HepG2 (cell line): Measurements from ENCODE around the gene ARFGAP2. TPM values are rescaled to one million over a fixed set of nuclear protein-coding genes. Genes with fewer than 3 reads are reported as not detected.

Experiments used
- ASH2L ChIP-seq: fragments of 300-600, 200-600 bp; sonication (generic); IDR thresholded peaks from 2 replicates; pipeline ENCODE4 v1.7.0; 2017; ENCODE audit warnings: low read depth, mild to moderate bottlenecking, moderate library complexity, mixed read lengths, low read length; ENCODE audit not compliant: insufficient read length
- CTCF ChIP-seq: sonication (generic); formaldehyde crosslinking; IDR thresholded peaks from 2 replicates; pipeline ENCODE4 v1.5.0; 2020; ENCODE audit warnings: mild to moderate bottlenecking, missing genetic modification reagents, moderate library complexity
- JARID2 ChIP-seq: sonication (generic); formaldehyde crosslinking; IDR thresholded peaks from 2 replicates; pipeline ENCODE4 v1.8.1; 2023; ENCODE audit warnings: missing genetic modification reagents, inconsistent platforms; ENCODE audit not compliant: insufficient replicate concordance
- MLXIP ChIP-seq: sonication (generic); formaldehyde crosslinking; IDR thresholded peaks from 2 replicates; pipeline ENCODE4 v1.9.0; 2021; ENCODE audit warnings: missing genetic modification reagents, borderline replicate concordance
- POLR2A ChIP-seq, 2 experiments: IDR thresholded peaks; 2 replicates each; pipeline ENCODE4 v1.6.1; 2011; ENCODE audit warnings: low read depth in 2 of 2, low read length in 2 of 2, mild to moderate bottlenecking in 1 of 2, moderate library complexity in 1 of 2; ENCODE audit not compliant: insufficient read depth in 1 of 2
- POLR2G ChIP-seq: fragments of 200-400 bp; formaldehyde crosslinking; IDR thresholded peaks from 2 replicates; pipeline ENCODE4 v1.6.1; 2018; ENCODE audit warnings: mild to moderate bottlenecking, low read depth, low read length, moderate library complexity
- RAD51 ChIP-seq: fragments of 450-650 bp; IDR thresholded peaks from 2 replicates; pipeline ENCODE4 v1.6.1; 2016; ENCODE audit warnings: borderline replicate concordance
- RFX1 ChIP-seq: fragments of 450-650 bp; IDR thresholded peaks from 2 replicates; pipeline ENCODE4 v1.6.1; 2017
- RNF2 ChIP-seq: fragments of 450-650 bp; conservative IDR thresholded peaks from 2 replicates; pipeline ENCODE4 v1.6.1; 2016; ENCODE audit warnings: low read depth
- SNAI1 ChIP-seq: sonication (generic); formaldehyde crosslinking; IDR thresholded peaks from 2 replicates; pipeline ENCODE4 v1.5.0; 2020; ENCODE audit warnings: mild to moderate bottlenecking, missing genetic modification reagents, borderline replicate concordance
- YEATS2 ChIP-seq: sonication (generic); formaldehyde crosslinking; IDR thresholded peaks from 2 replicates; pipeline ENCODE4 v1.4.0; 2020; ENCODE audit warnings: missing genetic modification reagents, borderline replicate concordance
- ZBTB37 ChIP-seq: sonication (generic); formaldehyde crosslinking; IDR thresholded peaks from 2 replicates; pipeline ENCODE4 v1.4.0; 2020; ENCODE audit warnings: mild to moderate bottlenecking, missing genetic modification reagents
- ZMYM4 ChIP-seq: sonication (generic); formaldehyde crosslinking; IDR thresholded peaks from 2 replicates; pipeline ENCODE4 v1.8.1; 2023; ENCODE audit warnings: mild to moderate bottlenecking, missing genetic modification reagents
- ZNF12 ChIP-seq: sonication (generic); formaldehyde crosslinking; IDR thresholded peaks from 2 replicates; pipeline ENCODE4 v1.5.0; 2020; ENCODE audit warnings: missing genetic modification reagents
- polyA plus RNA-seq, 8 experiments: library from polyadenylated mRNA; depleted of rRNA in 3 of 8; stranded (reverse) in 7 of 8; unstranded in 1 of 8; fragments of >200 nt; fragmentation: Illumina TruSeq in 4 of 8; extraction: Trizol in 4 of 8; gene quantifications; 2 replicates each; pipeline versions ENCODE4 v1.2.1 to v1.2.3, GENCODE V29; 2011 to 2016; ENCODE audit warnings: low read depth in 4 of 8, missing spikeins in 1 of 8, mixed read lengths in 1 of 8; ENCODE audit not compliant: insufficient read depth in 1 of 8
- total RNA-seq, 5 experiments: library from RNA; depleted of rRNA; stranded (reverse); fragments of >200 nt; fragmentation: Illumina TruSeq; extraction: Trizol; gene quantifications; 2 replicates each; pipeline ENCODE4 v1.2.3, GENCODE V29; 2016; ENCODE audit warnings: low read depth in 1 of 5
- TF ChIP-seq, protein P1 (sequence below): sonication (generic); formaldehyde crosslinking; IDR thresholded peaks from 2 replicates; pipeline ENCODE4 v1.9.0; 2022; ENCODE audit warnings: missing genetic modification reagents, mild to moderate bottlenecking, borderline replicate concordance
- TF ChIP-seq, protein P2 (sequence below): sonication (generic); formaldehyde crosslinking; IDR thresholded peaks from 2 replicates; pipeline ENCODE4 v1.5.0; 2020; ENCODE audit warnings: mild to moderate bottlenecking, missing genetic modification reagents
- TF ChIP-seq, protein P3 (sequence below): sonication (generic); formaldehyde crosslinking; IDR thresholded peaks from 2 replicates; pipeline ENCODE4 v1.5.1; 2020; ENCODE audit warnings: missing genetic modification reagents, mild to moderate bottlenecking, borderline replicate concordance

ARFGAP2 gene
- total and polyA plus RNA-seq, 2 of the 13 experiments (the other 11 are each of a cell fraction or from before 2014, with no cell fraction given): 32.3 to 75.3 TPM

DNA sequence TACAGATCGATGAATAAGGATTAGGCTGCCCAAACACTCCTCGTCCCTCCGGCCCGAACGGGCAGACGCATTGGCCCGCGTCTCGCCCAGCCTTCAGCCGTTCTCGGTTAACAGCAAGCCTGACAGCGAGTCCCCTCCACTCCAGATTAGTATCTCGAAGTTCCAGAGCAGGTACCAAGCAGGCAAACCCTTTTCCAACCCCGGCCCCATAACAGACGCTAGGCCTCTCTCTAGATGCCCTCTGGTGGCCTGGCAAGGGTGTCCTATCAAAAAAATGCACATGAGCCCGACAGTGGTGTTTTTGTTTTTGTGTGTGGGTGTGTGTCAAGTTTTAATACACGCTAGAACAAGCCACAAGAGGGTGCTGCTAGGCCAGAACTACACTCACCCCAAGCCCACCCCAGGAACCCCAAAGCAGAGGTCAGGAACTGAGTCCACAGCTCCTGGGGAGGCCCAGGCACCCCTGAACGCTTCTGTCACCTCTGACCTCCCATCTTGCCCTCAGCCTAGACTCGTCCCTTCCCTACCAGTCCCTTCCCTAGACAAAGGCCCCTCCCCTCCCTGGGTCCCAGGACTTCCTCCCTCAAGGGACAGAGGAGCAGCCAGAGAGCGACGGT, 658 bp upstream of the ARFGAP2 start (continued):
- TF ChIP-seq, protein P1, sequence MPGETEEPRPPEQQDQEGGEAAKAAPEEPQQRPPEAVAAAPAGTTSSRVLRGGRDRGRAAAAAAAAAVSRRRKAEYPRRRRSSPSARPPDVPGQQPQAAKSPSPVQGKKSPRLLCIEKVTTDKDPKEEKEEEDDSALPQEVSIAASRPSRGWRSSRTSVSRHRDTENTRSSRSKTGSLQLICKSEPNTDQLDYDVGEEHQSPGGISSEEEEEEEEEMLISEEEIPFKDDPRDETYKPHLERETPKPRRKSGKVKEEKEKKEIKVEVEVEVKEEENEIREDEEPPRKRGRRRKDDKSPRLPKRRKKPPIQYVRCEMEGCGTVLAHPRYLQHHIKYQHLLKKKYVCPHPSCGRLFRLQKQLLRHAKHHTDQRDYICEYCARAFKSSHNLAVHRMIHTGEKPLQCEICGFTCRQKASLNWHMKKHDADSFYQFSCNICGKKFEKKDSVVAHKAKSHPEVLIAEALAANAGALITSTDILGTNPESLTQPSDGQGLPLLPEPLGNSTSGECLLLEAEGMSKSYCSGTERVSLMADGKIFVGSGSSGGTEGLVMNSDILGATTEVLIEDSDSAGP: no peak; the same call in 1 of the 2 replicates
- TF ChIP-seq RFX1 (no peak), YEATS2 (CRISPR knock-in tag) (no peak), RNF2 (no peak), ASH2L (peak; percentile 81), ZNF12 (CRISPR knock-in tag) (0 out of 2 replicates have a peak, but pooled peaks have one; percentile 23), MLXIP (CRISPR knock-in tag) (no peak), POLR2G (no peak), CTCF (CRISPR knock-in tag) (peak; percentile 70), SNAI1 (CRISPR knock-in tag) (no peak), JARID2 (CRISPR knock-in tag) (no peak), RAD51 (no peak), ZBTB37 (CRISPR knock-in tag) (no peak), ZMYM4 (peak; percentile 1; the same call in 1 of the 2 replicates), POLR2A (IDR thresholded peaks at IDR 0.05; ENCODE audit: insufficient read depth in 1 of 2, low read depth in 2 of 2, low read length in 2 of 2) (no peak)
- TF ChIP-seq, protein P2, sequence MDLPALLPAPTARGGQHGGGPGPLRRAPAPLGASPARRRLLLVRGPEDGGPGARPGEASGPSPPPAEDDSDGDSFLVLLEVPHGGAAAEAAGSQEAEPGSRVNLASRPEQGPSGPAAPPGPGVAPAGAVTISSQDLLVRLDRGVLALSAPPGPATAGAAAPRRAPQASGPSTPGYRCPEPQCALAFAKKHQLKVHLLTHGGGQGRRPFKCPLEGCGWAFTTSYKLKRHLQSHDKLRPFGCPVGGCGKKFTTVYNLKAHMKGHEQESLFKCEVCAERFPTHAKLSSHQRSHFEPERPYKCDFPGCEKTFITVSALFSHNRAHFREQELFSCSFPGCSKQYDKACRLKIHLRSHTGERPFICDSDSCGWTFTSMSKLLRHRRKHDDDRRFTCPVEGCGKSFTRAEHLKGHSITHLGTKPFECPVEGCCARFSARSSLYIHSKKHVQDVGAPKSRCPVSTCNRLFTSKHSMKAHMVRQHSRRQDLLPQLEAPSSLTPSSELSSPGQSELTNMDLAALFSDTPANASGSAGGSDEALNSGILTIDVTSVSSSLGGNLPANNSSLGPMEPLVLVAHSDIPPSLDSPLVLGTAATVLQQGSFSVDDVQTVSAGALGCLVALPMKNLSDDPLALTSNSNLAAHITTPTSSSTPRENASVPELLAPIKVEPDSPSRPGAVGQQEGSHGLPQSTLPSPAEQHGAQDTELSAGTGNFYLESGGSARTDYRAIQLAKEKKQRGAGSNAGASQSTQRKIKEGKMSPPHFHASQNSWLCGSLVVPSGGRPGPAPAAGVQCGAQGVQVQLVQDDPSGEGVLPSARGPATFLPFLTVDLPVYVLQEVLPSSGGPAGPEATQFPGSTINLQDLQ: no peak
- TF ChIP-seq, protein P3, sequence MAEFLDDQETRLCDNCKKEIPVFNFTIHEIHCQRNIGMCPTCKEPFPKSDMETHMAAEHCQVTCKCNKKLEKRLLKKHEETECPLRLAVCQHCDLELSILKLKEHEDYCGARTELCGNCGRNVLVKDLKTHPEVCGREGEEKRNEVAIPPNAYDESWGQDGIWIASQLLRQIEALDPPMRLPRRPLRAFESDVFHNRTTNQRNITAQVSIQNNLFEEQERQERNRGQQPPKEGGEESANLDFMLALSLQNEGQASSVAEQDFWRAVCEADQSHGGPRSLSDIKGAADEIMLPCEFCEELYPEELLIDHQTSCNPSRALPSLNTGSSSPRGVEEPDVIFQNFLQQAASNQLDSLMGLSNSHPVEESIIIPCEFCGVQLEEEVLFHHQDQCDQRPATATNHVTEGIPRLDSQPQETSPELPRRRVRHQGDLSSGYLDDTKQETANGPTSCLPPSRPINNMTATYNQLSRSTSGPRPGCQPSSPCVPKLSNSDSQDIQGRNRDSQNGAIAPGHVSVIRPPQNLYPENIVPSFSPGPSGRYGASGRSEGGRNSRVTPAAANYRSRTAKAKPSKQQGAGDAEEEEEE (CRISPR knock-in tag): 0 out of 2 replicates have a peak, but pooled peaks have one; percentile 18
